SHP77 treated with DMSO at 0.1 percent for 48 hours (cell line): Measurements from ENCODE around the gene MUC2.

Experiments used
- DNase-seq: peaks from one replicate; lab custom pipeline; 2025; lab: John Stamatoyannopoulos, UW

The MUC2 gene

DNA sequence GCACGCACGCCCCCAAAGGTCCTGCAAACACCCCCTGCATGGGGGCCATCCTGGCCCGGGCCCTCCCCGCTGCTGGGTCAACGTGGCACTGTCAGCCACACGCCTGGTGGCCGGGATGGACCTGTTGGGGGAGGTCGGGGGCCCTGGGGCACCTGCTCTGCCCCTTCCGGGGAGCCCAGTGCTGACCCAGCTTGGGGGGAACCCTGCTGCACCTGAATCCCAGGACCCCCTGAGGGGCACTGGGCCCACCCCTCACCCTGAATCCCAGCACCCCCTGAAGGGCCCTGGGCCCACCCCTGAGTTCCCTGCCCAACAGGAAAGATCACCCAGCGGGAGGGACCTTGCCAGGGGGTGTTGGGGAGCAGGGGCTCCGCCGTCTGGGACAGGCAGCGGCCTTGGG lies 37.7 kb upstream of the MUC2 start:
- DNase-seq = no peak

DNA sequence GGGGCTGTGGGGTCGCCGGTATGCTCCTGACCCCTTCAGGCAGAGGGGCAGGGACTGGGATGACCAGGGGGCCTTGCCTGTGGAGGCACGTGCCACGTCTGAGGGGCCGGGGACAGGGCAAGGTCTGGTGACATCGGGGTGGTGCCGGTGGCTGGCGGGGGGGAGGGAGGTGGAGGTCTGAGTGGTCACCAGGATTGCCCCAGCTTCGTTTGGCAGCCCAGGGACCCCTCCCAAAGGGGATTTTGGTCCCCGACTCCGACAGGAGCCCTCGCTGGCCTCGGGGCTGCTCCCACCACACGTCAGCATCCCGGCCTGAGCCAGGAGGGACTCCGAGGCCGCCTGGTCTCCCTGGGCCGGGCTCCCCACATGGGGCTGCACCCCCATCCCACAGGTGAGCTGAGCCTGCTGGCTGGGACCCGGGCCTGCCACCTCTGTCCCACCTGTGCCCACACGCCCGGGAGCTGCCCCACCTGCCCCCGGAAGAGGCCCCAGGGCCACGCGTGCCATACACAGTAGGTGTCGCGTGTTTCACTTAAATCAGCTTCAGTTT lies 37.1 kb upstream of the MUC2 start:
- DNase-seq = no peak

DNA sequence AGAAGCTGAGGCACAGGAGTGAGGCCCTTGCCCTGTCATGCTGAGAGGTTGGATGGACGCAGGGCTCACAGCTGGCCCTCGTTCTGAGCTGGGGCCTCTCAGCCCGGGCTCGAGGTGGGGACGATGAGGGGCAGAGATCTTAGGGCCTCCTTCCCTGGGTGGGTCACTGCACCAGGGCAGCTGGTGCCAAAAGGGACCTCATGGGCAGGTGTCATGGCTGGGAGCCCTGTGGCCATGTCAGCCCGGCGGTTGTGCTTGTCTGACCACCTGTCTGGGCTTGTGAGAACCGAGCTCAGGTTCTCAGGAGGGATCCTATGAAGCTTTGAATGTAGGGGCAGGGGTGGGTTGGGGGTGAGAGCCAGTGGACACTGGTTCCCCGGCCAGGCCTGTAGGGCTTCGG lies 36.3 kb upstream of the MUC2 start:
- DNase-seq = no peak

DNA sequence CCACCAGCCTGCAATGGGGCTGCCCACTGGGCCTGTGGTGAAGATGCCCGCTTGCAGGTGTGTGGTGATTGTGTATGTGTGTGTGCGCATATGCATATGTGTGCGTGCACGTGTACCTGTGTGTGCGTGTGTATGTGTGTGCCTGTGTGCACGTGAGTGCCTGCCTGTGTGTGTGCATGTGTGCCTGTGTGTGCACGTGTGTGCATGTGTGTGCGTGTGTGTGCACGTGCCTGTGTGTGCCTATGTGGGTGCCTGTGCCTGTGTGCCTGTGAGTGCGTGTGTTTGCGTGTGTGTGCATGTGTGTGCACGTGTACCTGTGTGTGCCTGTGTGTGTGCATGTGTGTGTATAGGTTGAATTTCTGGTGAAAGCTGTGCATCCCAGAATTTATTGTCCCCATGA lies 35.8 kb upstream of the MUC2 start:
- DNase-seq = no peak

DNA sequence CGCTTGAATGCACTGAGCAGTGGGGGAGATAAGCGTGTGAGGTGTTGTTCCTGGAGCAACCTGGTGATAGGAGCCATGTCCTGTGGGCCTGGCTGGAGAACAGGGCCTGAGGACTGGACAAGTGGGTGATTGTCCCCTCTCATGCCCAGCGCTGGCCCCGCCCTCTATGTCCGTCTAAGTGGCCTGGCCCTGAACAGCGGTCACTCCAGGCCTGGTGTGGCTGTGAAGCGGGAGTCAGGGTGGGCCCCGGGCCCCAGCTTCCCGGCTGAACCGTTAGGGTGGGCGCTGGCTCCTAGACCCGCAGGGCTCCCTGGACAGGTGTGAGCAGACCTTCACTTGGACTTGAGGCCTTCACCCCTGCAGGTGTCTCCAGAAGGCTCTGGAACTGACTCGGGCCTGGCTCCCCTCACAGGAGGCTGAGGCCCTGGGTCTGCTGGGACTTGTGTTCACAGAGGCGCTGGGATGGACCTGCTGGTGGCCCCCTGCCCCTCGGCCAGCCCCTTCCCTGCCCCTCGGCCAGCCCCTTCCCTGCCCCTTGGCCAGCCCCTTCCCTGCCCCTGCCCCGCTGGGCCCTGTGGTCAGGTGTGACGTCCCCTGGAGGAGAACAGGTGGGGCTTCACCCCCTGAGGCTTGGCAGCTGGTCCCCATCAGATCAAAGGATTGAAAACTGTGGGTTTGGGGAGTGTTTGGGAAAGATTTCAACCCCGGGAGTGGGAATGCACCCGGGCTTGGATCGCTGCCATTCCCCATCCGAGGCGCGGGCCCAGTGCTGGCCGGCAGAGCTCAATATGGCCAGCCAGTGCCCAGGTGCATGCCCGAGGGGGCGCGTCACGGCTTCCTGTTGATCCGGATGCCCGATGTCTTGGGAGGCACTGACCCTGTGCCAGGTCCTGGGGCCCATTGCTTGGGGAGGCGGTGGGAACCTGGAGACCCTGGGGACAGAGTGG lies 34.9 kb upstream of the MUC2 start:
- DNase-seq = no peak

DNA sequence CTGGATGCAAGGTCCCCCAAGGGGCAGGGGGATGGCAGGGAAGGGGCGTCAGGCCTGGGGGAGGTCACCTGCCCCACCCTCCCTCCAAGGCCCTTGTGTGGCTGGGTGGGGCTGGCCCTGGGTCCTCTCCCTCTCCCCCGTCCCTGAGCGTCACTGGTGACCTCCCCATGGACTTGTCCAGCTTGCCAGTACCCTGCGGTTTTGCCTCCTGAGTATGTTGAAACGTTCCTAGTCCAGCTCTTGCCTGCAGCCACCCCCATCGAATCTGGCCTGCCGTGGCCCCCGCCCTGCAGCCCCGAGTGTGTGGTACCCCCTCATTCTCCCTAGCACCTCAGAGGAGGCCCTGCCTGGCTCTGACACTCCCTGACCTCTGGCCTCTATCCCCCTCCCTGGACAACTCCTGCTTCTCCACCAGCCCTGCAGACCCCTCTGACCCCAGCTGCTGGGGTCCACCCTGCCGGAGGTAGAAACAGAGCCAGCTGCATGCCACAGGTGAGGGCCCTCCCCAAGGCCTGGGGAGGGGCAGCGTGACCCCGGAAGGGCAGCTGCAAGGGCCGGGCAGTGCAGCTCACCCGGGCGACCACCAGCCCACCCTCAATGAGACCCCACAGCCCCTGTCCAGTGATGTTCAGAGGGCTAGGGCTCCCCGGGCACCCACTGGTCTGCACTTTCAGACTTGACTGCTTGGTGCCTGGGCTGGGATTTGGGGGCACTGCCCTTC lies 34.1 kb upstream of the MUC2 start:
- DNase-seq = no peak

DNA sequence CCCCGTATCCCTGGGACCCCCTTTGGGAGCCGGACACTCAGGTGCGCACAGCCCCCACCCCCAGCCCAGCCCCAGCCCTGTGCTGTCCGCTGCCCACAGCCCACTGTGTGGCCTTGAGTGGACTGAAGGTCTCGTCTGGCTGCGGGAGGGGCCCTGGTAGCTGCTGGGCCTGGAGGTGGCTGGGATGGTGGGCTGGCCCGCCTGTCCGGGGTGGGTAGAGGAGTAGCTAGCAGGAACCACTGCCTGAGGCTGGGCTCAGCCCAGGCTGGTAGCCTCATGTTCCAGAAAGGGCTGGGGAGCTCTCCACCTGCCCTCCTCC lies 33.6 kb upstream of the MUC2 start:
- no peak for DNase-seq

DNA sequence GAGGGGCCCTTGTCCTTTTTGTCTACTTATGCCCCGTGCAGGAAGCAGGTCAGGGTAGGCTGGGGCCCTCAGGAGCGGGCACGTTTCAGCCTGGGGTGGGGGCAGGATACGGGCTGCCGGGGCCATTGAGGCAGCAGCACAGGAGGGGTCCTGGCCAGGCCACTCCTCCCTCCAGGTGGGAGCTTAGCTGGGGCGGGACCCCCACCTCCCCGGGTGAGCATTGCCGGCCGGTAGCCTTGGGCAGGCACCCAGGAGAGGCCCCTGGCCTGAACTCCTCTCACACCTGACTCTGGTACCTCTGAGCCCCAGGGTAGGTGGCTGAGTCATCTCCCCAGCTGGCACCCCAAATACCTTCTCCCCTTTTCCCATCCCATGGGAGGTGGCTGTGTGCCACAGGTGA lies 33.2 kb upstream of the MUC2 start:
- DNase-seq = no peak

DNA sequence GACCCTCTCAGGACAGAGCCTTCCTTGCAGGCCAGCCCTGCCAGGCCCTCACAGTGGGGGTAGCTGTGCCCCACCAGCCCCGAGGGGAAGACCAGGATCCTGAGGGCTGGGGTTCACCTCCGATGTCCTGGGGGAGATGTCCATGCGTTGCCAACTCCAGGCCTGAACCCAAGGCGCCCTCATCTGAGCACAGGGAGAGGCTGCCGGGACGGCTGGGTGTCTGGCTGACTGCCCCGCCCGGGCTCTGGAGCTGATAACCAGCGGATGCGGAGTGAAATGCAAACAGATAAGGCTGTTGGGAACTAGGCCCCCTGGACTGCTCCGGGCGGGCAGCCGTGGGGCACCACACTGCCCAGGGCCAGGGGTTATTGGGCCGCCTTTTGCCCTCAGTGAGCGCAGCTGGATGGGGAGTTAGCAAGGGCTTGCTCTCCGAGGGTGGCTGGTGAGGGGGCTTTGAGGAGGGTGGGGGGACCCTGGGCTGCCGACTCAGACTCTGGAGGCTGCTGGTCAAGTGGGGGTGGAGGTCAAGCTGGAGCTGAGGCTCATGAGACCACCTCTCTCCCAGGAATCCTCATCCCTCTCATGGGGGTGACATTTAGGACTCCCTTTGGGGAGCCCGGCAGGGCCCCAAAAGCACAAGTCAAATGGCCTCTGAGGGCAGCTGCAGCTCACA lies 32.6 kb upstream of the MUC2 start:
- no peak for DNase-seq

DNA sequence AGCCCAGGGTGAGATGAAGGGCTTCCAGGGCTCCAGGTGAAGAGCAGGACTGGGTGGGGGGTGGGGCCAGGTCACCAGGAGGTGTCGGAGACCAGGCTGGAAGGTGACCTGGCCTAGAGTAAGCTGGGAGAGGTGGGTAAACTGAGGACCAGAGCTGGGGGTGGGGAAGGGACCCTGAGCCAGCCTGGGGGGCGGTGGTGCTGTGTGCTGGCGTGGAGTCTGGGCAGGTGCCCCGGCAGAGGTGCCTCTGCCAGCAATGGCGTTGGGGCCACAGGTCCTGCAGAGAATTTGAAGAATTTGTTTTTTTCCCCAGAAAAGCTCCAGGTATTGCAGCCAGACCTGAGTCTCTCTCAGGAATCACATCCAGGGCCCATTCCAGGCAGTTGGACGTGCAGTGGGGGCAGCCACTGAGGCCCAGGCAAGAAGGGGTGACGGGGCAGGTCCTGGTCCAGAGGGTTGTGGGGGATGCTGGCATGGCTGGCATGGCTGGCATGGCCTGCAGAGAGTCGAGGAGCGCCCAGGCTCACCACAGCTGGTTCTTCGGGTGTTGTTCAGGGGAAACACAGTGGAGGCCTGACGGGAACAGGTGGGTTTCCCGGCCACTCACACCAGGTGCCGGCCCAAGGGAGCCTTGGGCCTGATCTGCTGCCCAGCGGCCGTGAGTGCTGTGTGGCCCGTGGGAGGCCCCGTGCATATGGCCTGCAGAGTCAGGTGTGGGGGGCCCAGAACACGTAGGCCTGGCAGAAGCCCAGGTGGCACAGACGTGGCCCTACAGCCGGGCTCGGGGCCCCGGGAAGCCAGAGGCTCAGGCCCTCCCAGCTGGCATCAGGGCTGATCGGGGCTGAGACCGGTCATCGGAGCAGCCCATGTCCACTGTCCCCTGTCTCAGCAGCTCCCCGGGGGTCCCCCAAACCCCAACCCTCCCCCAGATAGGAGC lies 31.8 kb upstream of the MUC2 start:
- DNase-seq = no peak

DNA sequence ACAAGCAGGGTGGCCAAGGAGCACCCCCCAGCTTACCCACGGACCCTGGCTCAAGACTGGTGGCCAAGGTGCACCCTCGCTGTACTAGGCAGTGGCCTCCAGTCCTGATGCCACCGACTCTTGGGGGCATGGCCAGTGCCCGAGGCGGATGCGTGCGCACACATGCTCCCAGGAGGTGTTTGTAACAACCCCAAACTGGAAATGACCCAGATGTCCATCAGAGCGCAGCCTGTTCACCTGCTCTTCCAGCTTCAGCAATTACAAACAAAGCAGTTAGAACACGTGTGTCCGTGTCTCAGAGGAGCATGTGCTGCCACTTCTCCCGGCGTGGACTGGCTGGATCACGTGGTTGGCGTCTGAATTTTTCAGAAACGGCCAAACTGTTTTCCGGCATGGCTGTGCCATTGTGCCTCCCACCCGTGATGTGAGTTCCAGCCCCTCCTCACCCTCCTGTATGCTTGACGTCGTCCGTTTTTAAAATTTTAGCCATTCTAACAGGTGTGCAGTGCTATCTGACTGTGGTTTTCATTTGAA lies 31.0 kb upstream of the MUC2 start:
- DNase-seq = no peak

DNA sequence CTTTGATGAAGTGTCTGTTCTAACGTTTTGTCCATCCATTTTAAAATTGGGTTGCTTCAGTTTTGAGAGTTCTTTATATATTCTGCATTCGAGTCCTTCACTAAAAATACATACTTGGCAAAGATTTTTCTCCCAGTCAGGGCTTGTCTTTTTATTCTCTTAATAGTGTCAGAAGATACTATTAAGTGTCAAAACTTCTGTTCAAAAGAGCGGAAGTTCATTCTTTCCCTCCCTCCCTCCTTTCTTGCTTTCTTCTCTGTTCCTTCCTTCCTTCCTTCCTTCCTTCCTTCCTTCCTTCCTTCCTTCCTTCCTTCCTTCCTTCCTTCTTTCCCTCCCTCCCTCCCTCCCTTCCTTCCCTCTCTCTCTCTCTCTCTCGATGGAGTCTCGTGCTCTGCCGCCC lies 30.5 kb upstream of the MUC2 start:
- DNase-seq = no peak

DNA sequence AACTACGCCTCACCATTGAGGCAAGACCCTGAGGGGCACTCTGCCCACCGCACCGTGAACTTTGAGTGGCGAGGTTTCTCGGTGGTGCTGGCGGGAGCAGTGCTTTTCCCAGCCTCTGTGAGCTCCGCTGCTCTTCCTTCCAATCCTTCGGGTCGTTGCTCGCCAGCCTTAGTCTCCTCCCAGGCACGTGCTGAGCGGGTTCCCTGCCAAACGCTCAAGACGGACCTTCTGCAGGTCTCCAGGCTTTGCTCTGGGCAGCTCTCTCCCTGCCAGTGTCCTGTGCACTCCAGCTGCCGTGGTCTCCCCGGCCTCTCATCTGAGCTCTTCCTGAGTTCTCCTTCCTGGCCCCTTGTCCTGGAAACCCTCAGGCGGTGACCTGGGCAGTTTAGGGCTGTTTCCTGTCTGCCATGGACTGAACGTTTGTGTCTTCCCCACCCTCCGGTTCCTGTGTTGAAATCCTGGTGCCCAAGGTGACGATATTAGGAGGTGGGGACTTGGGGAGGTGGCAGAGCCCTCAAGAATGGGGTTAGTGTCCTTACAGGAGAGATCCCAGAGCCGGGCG lies 27.0 kb upstream of the MUC2 start:
- DNase-seq = no peak

DNA sequence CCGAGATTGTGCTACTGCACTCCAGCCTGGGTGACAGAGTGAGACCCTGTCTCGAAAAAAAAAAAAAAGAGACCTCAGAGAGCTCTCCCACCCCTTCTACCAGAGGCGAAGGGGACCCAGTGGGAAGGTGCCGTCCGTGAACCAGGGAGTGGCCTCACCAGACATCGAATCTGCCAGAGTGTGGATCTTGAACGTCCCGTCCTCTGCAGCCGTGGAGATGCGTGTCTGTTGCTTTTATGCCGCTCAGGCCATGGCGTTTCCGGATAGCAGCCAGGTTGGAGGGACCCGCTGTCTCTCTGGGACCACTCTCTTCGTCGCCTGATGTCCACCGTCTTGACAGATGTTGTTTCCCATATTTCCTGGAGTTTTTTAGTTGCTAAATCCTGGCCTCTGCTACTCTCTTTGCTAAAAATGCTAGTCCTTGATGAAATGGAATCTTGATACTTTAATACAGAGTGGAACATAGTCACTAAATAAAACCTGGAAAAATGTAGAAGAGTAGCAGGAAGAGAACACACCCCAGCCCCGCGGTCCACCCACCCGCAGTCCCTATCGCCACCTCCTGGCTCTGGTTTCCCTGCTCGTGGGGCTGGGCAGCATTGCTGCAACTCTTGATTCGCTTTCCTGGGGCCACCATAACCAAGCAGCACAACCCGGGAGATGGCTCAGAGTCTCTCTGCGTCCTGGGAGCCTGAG lies 26.2 kb upstream of the MUC2 start:
- no peak for DNase-seq

DNA sequence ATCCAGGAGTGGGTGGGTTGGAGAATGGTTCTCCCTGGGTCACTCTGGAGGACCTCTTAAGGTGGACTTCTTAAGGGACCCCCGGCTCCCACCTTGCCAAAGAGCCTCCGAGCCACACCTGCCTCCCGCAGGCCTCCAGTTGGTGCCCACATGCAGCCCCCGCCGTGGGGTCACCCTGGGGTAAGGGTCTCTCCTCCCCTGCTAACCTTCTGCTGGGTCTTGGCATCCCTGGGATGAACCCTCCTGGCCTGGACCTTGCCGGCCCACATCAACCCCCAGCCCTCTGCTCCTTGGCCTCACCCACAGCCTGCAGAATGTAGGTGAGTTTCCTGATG lies 25.6 kb upstream of the MUC2 start:
- DNase-seq = no peak

DNA sequence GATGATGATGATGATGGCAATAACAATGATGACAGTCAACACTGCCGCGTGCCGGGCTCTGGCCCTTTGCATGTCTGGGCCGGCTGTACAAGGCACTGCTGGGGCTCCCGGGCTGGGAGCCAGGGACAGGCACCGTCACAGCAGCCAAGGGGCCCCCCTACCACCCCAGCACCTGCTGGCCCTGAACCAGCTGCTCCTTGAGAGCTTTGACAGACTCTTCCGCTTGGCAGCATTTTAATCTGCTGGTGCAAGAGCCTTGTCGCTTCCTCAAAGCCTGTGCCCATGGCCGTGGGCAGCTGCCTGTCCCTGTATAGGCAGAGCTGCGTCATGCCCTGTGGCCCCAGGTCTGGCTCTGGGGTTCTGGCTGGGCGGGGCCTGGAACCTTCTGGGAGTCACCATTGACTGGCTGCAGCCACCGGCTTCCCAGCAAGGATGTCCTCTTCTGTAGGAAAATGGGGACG lies 25.2 kb upstream of the MUC2 start:
- peak; percentile 2 for DNase-seq

DNA sequence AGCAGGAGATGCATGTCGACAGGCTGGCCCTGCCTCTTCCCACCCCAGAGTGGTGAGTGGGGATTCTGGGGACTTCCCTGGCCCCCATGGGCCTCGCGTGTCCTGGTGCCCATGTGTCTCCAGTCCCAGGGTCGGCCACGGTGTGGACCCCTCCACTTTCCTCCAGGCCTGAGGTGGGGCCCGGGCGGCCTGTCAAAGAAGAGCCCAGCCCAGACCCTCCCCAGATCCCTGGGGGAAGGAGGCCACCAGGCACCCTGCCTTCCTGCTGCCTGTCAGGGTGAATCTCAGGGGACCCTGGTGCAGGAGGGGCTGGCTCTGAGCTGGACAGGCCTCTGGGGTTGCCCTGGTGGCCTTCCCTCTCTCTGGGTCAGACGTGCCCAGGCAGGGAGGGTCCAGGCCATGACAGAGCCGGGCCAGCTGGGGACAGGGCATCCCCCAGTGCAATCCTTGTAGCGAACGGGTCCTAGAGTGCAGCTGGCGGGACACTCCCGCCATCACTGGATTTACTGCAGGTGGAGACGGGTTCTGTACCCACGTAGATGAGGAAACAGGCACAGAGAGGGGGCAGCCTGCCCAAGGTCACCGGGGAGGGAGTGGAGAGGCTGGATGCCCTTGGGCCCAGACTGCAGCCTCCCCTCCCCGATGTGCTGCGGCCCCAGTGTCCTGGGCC lies 24.6 kb upstream of the MUC2 start:
- no peak for DNase-seq

DNA sequence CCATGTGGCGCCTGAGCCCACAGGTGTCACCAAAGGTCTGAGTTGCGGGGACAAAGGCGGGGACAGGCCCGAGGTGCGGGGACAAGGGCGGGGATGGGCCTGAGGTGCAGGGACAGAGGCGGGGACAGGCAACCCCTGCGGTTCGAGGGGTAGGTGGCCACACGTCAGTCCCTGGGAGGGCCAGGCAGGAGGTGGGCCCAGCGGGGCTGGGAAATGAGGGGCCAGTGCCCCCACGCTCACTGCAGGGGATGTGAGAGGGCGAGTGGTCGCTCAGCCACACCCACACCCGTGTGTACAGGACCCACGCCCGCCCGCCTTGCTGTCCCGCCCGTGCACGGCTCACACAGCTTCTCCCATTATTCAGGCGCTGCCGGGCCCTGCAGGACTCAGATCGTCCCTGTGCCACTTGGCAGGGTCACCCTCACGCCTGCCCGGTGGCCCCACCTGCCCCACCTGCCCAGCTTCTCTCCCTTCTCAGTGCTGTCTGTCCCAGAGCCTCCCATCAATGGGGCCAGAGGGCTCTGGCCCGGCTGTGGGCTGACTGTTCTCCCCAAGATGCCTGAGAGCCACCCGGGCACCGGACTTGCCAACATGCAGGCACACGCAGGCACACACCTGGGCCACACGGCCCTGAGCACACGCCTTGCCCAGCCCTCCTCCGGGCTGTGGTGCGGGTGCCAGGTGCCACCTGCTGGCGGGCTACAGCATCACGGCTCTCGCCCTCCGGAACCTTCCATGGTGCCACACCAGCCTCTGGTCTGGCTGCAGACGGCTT lies 23.9 kb upstream of the MUC2 start:
- DNase-seq = no peak
